A549 treated with AZD2906 at 1 μM for 4 hours (cell line): ENCODE results near the gene FAM210A. TPM values are rescaled to one million over a fixed set of nuclear protein-coding genes. Genes with fewer than 3 reads are reported as not detected.

Experiments used
- total RNA-seq: library from RNA; stranded (reverse); fragments of 200-300 nt; extraction: Qiagen RNA extraction; gene quantifications from 5 replicates; pipeline ENCODE4 v1.2.3, GENCODE V29; 2022

The FAM210A gene
- 22.4 to 24.1 TPM (median 22.8 TPM) in 5 replicates for total RNA-seq

GRCh38 chr18:13726232-13726971 is at the start of gene FAM210A, which contains the start of gene RNMT:
Gene FAM210A (minus strand): TSS chr18:13726558. CDS start chr18:13682077, 44,481 bp downstream.
Gene RNMT (plus strand): TSS chr18:13726673. CDS start chr18:13731518, 4,845 bp downstream.

Other genes with a start within 250 kb of the FAM210A start
- gene RNMT, start 115 bp upstream of the FAM210A start, total RNA-seq, result 17.0 to 18.6 TPM (median 17.2 TPM) in 5 replicates
- 0.03 to 0.06 TPM (median 0.05 TPM) in 3 of 5 replicates, not detected in the others for gene MC5R, start 97.6 kb upstream of the FAM210A start, total RNA-seq
- not detected in 5 replicates for gene MC2R, start 189.0 kb upstream of the FAM210A start, total RNA-seq